ENCODE results near the gene CDC42SE2.
"Not testable (repeated sequence)": the region's sequence is repeated elsewhere in the genome, so short reads cannot be mapped to it uniquely, and the experiment has no call there.

CDC42SE2 gene

GRCh38 chr5:131324303-131324702 is 60.5 kb downstream of the CDC42SE2 start:
- DNase-seq: no peak

- no peak for DNase-seq
Observed at GRCh38 chr5:131328536-131329285, 64.9 kb downstream of the CDC42SE2 start.

DNA sequence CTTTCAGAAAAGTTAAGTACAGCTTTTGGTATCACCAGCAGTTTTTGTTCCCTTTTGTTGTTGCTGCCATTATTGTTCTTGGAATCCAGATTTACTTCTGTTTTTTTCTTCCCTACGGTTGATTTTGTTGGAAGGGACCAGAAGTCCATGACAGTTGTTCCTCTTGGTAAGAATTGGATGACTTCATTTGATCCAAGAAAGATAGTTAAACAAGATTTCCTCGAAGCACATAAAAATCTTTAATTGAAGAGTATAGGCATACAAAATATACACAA is 65.4 kb downstream of the CDC42SE2 start:
- DNase-seq: no peak

DNA sequence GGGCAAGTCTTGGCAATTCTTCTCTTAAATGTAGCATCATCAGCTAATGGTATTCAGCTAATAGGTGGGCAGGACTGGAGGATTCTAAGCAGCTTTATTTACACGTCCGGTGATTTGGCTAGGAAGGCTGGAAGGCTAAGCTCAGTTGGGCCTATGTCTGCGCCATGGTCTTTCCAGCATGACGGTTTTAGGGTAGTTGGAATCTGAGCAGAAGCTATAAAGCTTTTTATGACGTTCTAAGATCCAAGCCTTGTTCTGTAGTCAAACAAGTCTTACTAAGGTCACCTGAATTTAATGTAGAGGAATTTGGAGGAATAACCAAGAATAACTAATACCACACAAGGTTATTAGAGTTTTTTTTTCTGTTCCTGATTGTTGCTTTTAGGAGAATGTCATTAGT is 66.2 kb downstream of the CDC42SE2 start:
- no peak for DNase-seq

GRCh38 chr5:131335756-131336155 is 71.9 kb downstream of the CDC42SE2 start:
- not testable (repeated sequence) for DNase-seq

DNA sequence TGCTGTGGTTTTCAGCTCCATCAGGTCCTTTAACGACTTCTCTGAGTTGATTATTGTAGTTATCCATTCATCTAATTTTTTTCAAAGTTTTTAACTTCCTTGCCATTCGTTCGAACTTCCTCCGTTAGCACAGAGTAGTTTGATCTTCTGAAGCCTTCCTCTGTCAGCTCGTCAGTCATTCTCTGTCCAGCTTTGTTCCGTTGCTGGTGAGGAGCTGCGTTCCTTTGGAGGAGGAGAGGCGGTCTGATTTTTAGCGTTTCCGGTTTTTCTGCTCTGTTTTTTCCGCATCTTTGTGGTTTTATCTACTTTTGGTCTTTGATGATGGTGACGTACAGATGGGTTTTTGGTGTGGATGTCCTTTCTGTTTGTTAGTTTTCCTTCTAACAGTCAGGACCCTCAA is 72.9 kb downstream of the CDC42SE2 start:
- not testable (repeated sequence) for DNase-seq

DNA sequence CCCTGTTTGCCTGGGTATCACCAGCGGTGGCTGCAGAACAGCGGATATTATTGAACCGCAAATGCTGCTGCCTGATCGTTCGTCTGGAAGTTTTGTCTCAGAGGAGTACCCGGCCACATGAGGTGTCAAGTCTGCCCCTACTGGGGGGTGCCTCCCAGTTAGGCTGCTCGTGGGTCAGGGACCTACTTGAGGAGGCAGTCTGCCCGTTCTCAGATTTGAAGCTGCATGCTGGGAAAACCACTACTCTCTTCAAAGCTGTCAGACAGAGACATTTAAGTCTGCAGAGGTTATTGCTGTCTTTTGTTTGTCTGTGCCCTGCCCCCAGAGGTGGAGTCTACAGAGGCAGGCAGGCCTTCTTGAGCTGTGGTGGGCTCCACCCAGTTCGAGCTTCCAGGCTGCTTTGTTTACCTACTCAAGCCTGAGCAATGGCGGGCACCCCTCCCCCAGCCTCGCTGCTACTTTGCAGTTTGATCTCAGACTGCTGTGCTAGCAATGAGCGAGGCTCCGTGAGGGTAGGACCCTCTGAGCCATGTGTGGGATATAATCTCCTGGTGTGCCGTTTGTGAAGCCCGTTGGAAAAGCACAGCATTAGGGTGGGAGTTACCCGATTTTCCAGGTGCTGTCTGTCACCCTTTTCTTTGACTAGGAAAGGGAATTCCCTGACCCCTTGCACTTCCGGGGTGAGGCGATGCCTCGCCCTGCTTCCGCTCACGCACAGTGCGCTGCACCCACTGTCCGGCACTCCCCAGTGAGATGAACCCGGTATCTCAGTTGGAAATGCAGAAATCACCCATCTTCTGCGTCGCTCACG is 73.6 kb downstream of the CDC42SE2 start:
- not testable (repeated sequence) for DNase-seq

DNA sequence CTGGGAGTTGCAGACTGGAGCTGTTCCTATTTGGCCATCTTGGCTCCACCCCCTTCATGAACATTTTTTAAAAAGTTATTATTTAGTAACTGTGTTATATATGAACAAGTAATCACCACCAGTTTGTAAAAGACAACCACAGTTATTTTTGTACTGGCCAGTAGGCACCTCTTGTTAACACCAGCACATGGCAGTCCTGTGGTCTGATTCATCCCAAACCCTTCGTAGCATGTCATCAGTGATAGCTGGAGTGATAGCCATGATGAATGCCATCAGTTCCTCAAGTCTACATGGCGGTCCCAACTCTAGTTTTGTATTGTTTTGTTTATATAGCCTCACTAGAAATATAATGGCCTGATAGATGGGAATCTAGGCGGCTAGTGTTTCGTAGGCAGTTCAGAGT is 74.2 kb downstream of the CDC42SE2 start:
- no peak for DNase-seq

DNA sequence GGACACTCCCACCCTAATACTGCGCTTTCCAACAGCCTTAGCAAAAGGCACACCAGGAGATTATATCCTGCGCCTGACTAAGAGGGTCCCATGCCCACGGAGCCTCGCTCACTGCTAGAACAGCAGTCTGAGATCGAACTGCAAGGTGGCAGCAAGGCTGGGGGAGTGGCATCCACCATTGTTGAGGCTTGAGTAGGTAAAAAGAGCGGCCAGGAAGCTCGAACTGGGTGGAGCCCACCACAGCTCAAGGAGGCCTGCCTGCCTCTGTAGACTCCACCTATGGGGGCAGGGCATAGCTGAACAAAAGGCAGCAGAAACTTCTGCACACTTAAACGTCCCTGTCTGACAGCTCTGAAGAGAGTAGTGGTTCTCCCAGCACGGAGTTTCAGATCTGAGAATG is 80.4 kb downstream of the CDC42SE2 start:
- not testable (repeated sequence) for DNase-seq

GRCh38 chr5:131346204-131346603 is 82.4 kb downstream of the CDC42SE2 start:
- not testable (repeated sequence) for DNase-seq

DNA sequence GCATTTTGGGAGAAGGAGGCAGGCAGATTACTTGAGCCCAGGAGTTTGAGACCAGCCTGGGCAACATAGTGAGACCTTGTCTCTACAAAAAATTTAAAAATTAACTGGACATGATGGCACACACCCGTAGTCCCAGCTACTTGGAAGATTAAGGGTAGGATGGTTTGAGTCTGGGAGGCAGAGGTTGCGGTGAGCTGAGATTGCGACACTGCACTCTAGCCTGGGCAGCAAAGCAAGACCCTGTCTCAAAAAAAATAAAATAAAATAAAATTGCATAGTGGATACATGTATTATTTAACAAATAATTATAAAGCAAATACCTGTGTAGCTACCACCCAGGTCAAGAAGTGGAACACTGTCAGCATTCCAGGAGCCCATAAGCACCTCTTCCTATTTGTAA is 90.1 kb downstream of the CDC42SE2 start:
- no peak for DNase-seq

DNA sequence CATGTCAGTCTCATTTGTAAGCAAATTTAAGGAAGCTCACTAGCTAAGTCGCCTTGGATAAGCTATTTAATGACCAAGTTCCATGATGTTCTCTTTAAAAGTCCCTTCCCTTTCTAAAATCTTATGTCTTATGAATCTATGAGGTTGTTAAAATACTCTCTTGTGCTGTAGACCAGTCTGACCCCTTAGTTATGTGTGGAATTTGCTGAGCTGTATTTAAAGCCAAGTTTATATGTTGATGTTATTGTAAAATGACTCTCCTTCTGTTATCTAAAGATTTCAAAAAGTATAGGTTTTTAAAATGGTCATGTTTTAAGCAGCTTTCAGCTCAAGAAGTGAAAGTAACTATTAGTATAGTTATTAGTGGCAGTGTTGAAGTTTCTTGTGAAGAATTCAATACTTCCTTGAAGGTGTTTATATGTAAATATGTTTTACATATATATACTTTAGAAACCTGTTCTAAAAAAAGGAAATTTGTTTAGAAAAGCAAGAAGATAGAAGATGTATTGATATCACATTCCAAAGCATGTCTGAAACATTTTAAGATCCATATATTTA is 92.2 kb downstream of the CDC42SE2 start:
- no peak for DNase-seq

- no peak for DNase-seq
Observed at GRCh38 chr5:131356619-131357018, 92.8 kb downstream of the CDC42SE2 start.

GRCh38 chr5:131357739-131358561 is 94.1 kb downstream of the CDC42SE2 start:
- no peak for DNase-seq

GRCh38 chr5:131361677-131362315 is 97.9 kb downstream of the CDC42SE2 start:
- no peak for DNase-seq

DNA sequence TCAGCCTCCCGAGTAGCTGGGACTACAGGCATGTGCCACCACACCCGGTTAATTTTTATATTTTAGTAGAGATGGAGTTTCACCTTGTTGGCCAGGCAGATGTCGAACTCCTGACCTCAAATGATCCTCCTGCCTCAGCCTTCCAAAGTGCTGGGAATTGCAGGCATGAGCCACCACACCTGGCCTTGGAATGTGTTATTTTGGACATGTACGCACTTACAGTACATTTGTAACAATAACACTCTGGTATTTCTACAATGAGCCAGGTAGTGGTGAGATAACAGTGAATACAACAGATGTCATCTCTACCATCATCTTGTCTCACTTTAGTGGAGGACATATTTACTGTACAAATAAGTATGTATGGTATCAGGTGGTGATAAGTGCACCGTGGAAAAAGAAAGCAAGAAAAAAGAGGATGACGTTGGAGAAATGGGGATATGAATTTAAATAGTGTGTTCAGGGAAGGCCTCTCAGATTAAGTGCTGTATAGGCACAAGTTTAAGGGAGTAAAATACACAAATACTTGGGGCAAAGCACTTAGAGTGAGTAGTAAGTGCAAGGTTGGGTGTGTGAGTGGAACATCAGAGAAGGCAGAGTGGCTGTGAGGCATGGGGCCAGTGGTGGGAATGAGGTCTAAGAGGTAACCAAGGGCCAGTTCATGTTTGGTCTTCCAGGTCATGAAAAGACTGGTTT is 100.1 kb downstream of the CDC42SE2 start:
- no peak for DNase-seq

DNA sequence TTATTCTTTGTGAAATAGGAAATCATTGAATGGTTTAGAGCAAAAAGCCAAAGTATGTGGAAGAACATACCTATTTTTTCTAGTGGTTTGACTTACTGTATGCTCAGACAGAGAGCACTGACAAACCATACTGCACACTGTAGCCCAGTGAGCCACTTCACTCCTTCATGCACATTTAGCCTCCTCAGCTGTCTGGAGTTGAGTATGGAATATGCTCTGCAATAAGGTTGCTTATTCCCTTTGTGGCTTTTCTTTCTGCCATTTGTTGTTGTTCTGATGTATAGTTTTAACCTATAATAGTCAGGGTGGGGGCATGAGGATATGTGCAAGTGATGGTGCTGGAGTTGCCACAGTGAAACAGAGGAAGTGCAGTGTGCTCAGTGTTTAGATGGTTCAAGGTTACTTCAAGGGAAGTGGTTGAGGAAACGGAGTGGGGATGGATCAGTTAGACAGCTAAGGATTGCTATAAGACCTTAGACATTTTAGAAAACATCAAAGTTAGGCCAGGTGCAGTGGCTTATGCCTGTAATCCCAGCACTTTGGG is 100.7 kb downstream of the CDC42SE2 start:
- no peak for DNase-seq

DNA sequence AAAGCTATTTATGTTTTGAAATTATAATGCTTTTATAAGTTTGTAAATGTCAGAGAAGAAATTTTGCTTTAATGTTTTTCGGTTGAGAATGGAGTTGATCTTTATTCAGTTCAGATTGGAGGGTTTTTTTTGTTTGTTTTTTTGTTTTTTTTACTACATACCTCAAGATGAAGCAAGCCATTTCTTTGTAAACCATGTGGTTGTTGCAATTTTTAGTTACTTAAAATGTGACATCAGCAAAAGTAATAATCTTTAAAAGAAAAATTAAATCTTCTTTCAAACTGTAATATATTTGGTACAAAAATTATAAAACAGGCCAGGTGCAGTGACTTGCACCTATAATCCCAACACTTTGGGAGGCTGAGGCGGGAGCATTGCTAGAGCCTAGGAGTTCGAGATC is 102.6 kb downstream of the CDC42SE2 start:
- DNase-seq: no peak

- no peak for DNase-seq
Observed at GRCh38 chr5:131367219-131367860, 103.5 kb downstream of the CDC42SE2 start.

DNA sequence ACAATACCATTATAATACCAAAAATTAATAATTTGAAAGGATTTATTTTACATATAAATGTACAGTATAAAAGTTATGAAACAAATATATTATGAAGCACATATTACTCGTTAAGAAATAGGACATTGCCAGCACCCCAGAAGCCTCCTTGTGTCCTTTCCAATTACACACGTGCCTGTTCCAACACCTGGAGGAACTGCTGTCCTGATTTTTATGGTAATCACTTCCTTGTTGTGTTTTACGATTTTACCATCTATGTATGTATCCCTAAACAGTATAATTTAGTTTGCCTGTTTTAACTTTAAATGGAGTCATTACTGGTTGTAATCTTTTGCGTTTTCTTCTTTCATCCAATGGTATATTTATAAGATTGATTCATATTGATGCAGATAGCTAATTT is 105.0 kb downstream of the CDC42SE2 start:
- DNase-seq: no peak

DNA sequence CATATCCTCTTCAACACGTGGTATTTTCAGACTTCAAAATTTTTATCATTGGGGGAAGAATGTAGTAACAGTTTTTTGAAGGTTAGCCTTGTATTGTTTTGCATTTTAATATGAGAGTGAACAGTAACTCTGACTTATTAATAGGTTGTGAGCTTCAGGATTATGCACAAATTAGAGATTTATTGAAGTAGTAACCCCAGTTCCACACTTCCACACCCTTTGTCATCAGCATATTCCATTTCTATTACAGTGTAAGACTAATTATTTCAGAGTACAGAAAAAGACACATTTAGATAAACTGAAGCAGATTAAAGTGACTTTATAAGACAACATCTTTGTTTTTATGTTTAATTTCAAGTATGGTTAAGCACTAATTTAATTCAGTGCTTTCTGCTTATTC is 105.7 kb downstream of the CDC42SE2 start:
- DNase-seq: no peak

Data from NCI-H1105 treated with DMSO at 0.1 percent for 48 hours (cell line).